ENCODE measurements around the gene DRAM2. TPM values are rescaled to one million over a fixed set of nuclear protein-coding genes. Genes with fewer than 3 reads are reported as not detected.
A peak's percentile ranks its signal among the peaks of the same experiment; 100 is the strongest.

DRAM2 gene
- total and polyA plus RNA-seq, 9 of the 15 experiments (the other 6 are each of a cell fraction or from before 2014, with no cell fraction given), result 29.0 to 161 (median 53.5) TPM

GRCh38 chr1:111172463-111172862 is 32.6 kb upstream of the DRAM2 start (continued):
- TF ChIP-seq MNT (conservative IDR thresholded peaks at IDR 0.05) (0 out of 4 replicates have a peak, but pooled peaks of 1 of the 2 experiments have one; percentile 20), PRMT5 (CRISPR knock-in tag; IDR thresholded peaks at IDR 0.05) (no peak), RHOXF2B (CRISPR knock-in tag; conservative IDR thresholded peaks at IDR 0.05) (no peak), ETS2 (tag; IDR thresholded peaks at IDR 0.05; ENCODE audit: borderline replicate concordance, poor library complexity, severe bottlenecking) (no peak), KDM1A (IDR thresholded peaks at IDR 0.05) (peak in 1 of 2 experiments; percentile 72; a peak in 2 of 4 replicates), SAFB (IDR thresholded peaks at IDR 0.05; ENCODE audit: borderline replicate concordance, low read depth, low read length) (no peak), CC2D1A (IDR thresholded peaks at IDR 0.05) (no peak), ZNF347 (CRISPR knock-in tag; IDR thresholded peaks at IDR 0.05; ENCODE audit: low read depth) (no peak), E4F1 (CRISPR knock-in tag; IDR thresholded peaks at IDR 0.05; ENCODE audit: borderline replicate concordance) (no peak), NFXL1 (CRISPR knock-in tag; IDR thresholded peaks at IDR 0.05) (no peak), EP400 (IDR thresholded peaks at IDR 0.05) (no peak), NFATC3 (IDR thresholded peaks at IDR 0.05) (no peak), ZNF133 (CRISPR knock-in tag; IDR thresholded peaks at IDR 0.05) (no peak), ZNF280B (CRISPR knock-in tag; IDR thresholded peaks at IDR 0.05) (no peak), HDAC3 (IDR thresholded peaks at IDR 0.05; ENCODE audit: borderline replicate concordance, partially characterized antibody) (no peak), CUX1 (CRISPR knock-in tag; IDR thresholded peaks at IDR 0.05) (no peak)
- TF ChIP-seq, protein P1, sequence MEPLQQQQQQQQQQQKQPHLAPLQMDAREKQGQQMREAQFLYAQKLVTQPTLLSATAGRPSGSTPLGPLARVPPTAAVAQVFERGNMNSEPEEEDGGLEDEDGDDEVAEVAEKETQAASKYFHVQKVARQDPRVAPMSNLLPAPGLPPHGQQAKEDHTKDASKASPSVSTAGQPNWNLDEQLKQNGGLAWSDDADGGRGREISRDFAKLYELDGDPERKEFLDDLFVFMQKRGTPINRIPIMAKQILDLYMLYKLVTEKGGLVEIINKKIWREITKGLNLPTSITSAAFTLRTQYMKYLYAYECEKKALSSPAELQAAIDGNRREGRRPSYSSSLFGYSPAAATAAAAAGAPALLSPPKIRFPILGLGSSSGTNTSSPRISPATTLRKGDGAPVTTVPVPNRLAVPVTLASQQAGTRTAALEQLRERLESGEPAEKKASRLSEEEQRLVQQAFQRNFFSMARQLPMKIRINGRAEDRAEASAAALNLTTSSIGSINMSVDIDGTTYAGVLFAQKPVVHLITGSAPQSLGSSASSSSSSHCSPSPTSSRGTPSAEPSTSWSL (CRISPR knock-in tag; IDR thresholded peaks at IDR 0.05; ENCODE audit: borderline replicate concordance), result no peak

Measured in K562 (cell line).